Common myeloid progenitor, CD34-positive (primary cell): Measurements from ENCODE around the gene SLC41A1.

Experiments used
- CTCF ChIA-PET: fragments of 350-600 bp; sonication (Branson Sonifier 250); formaldehyde crosslinking; loops from one replicate; lab custom pipeline; 2021; ENCODE audit warnings: antibody characterized with exemption; lab: Charles Lee
- POLR2A ChIA-PET: fragments of 350-600 bp; sonication (Branson Sonifier 250); formaldehyde crosslinking; loops from one replicate; lab custom pipeline; 2021; ENCODE audit warnings: antibody characterized with exemption; lab: Charles Lee
- DNase-seq, 3 donors: peaks; one replicate each; pipeline versions ENCODE4 v3.0.0 to v3.0.0-alpha.2; 2013
- H3K27ac ChIP-seq, 2 experiments: 1 replicate in 1 of 2; 2 replicates in 1 of 2; pipeline ENCODE4 v1.7.0; 2013; ENCODE audit warnings: inconsistent platforms in 2 of 2, low read length in 2 of 2, mild to moderate bottlenecking in 2 of 2, low read depth in 1 of 2, moderate library complexity in 1 of 2; ENCODE audit not compliant: severe bottlenecking in 2 of 2, insufficient read depth in 1 of 2, poor library complexity in 1 of 2
- H3K27me3 ChIP-seq, 5 experiments: replicated peaks in 2 of 5; 1 replicate in 3 of 5; 2 replicates in 2 of 5; pipeline versions ENCODE4 v1.6.1 to v1.7.0; 2013; ENCODE audit warnings: low read length in 4 of 5, mild to moderate bottlenecking in 2 of 5, moderate library complexity in 2 of 5, inconsistent platforms in 1 of 5; ENCODE audit not compliant: insufficient read depth in 5 of 5, control insufficient read depth in 4 of 5
- H3K36me3 ChIP-seq, 4 experiments: 1 replicate in 2 of 4; 2 replicates in 2 of 4; pipeline versions ENCODE4 v1.6.1 to v1.7.0; 2013; ENCODE audit warnings: low read length in 3 of 4, control low read depth in 1 of 4, mild to moderate bottlenecking in 1 of 4; ENCODE audit not compliant: control insufficient read depth in 4 of 4, insufficient read depth in 4 of 4
- H3K4me1 ChIP-seq, 4 experiments: 1 replicate in 3 of 4; 2 replicates in 1 of 4; pipeline versions ENCODE4 v1.6.1 to v1.7.1; 2013; ENCODE audit warnings: low read length in 3 of 4, mild to moderate bottlenecking in 3 of 4, control low read depth in 1 of 4, inconsistent platforms in 1 of 4, moderate library complexity in 1 of 4; ENCODE audit not compliant: control insufficient read depth in 4 of 4, insufficient read depth in 4 of 4; ENCODE audit errors: control extremely low read depth in 1 of 4
- H3K4me3 ChIP-seq, 7 experiments: 1 replicate in 4 of 7; 2 replicates in 3 of 7; pipeline versions ENCODE4 v1.5.1 to v1.7.0; 2013; ENCODE audit warnings: mild to moderate bottlenecking in 7 of 7, low read length in 6 of 7, moderate library complexity in 6 of 7, inconsistent platforms in 2 of 7, low read depth in 2 of 7, control low read depth in 1 of 7; ENCODE audit not compliant: insufficient read depth in 4 of 7, control insufficient read depth in 1 of 7; ENCODE audit errors: extremely low read depth in 1 of 7
- H3K9me3 ChIP-seq, 5 experiments: 1 replicate in 4 of 5; 2 replicates in 1 of 5; pipeline versions ENCODE4 v1.6.1 to v1.7.1; 2013; ENCODE audit warnings: low read length in 4 of 5, mild to moderate bottlenecking in 2 of 5, inconsistent platforms in 1 of 5, low read depth in 1 of 5, moderate library complexity in 1 of 5; ENCODE audit not compliant: control insufficient read depth in 4 of 5, insufficient read depth in 2 of 5; ENCODE audit errors: control extremely low read depth in 1 of 5
- WGBS: methylation state at CpG from one replicate; pipeline ENCODE4 v1.1.5; 2013; ENCODE audit not compliant: insufficient coverage; 5-methylcytosine and 5-hydroxymethylcytosine counted together

SLC41A1 gene

DNA sequence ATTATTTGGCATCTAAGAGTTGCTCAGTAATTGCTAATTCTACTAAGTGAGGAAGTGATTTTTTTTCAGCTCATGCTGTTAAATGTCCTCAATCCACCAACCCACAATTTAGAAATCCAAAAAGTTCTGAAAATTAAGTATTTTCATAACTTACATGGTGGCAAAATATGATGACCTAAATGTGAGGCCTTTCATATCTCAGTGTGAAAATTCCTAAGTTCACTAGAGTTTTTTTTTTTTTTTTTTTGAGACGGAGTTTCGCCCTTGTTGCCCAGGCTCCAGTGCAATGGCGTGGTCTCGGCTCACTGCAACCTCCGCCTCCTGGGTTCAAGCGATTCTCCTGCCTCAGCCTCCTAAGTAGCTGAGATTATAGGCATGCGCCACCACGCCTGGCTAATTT is 68.6 kb downstream of the SLC41A1 start:
- CTCF ChIA-PET, result interaction anchor here (0.7 to 3.1 kb wide), 4 partner anchors 11 to 233 kb away, joined by 3 to 9 read pairs (median 6); no protein-coding TSS in a partner anchor
- no CpG with 5 or more reads among the region's 8 CpGs for WGBS
- POLR2A ChIA-PET, result no interaction called here
- no peaks in the 10 kb centered on the region for H3K9me3 ChIP-seq
- DNase-seq, result no peak
- H3K27me3 ChIP-seq, result no peaks in the 10 kb centered on the region
- no peak overlapping the region for H3K4me3 ChIP-seq
- peaks cover 9 to 37% (median 21%) of the 10 kb centered on the region in 4 experiments for H3K4me1 ChIP-seq
- no peak overlapping the region for H3K27ac ChIP-seq
- peaks cover 2 to 31% (median 3%) of the 10 kb centered on the region in 4 experiments for H3K36me3 ChIP-seq

GRCh38 chr1:205743977-205744376 is 69.0 kb downstream of the SLC41A1 start:
- Histone ChIP-seq H3K27me3 (no peaks in the 10 kb centered on the region), H3K4me1 (peaks cover 9 to 37% (median 21%) of the 10 kb centered on the region in 4 experiments), H3K27ac (no peak overlapping the region), H3K9me3 (no peaks in the 10 kb centered on the region), H3K36me3 (peaks cover 2 to 33% (median 4%) of the 10 kb centered on the region in 4 experiments), H3K4me3 (no peak overlapping the region)
- CTCF ChIA-PET, result interaction anchor here (1.7 kb wide), 1 partner anchor 11 kb away, joined by 4 read pairs; no protein-coding TSS in a partner anchor
- POLR2A ChIA-PET, result no interaction called here
- DNase-seq, result no peak
- 83% methylated on average over 4 of the region's 4 CpGs for WGBS

GRCh38 chr1:205741681-205742080 is 71.3 kb downstream of the SLC41A1 start:
- no peaks in the 10 kb centered on the region for H3K27me3 ChIP-seq
- WGBS, result 38% methylated on average over 1 of the region's 1 CpG
- POLR2A ChIA-PET, result no interaction called here
- no peak overlapping the region for H3K27ac ChIP-seq
- DNase-seq, result no peak
- H3K4me1 ChIP-seq, result peaks cover 0 to 18% (median 5%) of the 10 kb centered on the region in 4 experiments
- peaks cover 5 to 27% (median 7%) of the 10 kb centered on the region in 4 experiments for H3K36me3 ChIP-seq
- no peak overlapping the region for H3K4me3 ChIP-seq
- CTCF ChIA-PET, result interaction anchor here (1.0 to 6.7 kb wide), 6 partner anchors 11 to 83 kb away, joined by 3 to 39 read pairs (median 4); no protein-coding TSS in a partner anchor
- no peaks in the 10 kb centered on the region for H3K9me3 ChIP-seq

DNA sequence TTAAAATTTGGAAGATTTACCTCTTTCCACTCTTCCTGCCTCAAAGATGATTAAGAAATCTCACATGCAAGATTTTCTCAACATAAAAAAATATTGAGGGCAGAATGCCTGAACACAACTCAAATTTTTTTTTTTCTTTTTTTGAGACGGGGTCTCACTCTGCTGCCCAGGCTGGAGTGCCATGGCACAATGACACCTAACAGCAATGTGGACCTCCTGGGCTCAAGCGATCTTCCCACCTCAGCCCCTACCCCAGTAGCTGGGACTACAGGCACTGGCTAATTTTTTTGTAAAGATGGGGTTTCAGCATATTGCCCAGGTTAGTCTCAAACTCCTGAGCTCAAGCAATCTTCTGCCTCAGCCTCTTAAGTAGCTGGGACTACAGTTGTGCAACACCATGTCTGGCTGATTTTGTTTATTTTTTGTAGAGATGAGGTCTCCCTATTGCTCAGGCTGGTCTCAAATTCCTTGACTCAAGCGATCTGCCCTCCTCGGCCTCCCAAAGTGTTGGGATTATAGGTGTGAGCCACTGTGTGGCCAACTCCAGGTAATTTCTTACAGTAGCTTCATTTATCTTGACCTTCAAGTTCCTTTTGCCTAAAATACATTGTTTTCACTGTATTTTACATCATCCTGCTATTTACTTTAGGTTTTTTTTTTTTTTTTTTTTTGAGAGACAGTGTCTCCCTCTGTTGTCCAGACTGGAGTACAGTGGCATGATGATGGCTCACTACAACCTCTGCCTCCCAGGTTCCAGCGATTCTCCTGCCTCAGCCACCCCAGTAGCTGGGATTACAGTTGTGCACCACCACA is 73.4 kb downstream of the SLC41A1 start:
- POLR2A ChIA-PET, result interaction anchor here (0.6 to 1.0 kb wide), 2 partner anchors 18 to 21 kb away, joined by 3 to 5 read pairs; no protein-coding TSS in a partner anchor
- peak in 1 of 3 donors; percentile 17 for DNase-seq
- CTCF ChIA-PET, result interaction anchor here (0.9 to 6.7 kb wide), 11 partner anchors 8 to 148 kb away, joined by 3 to 39 read pairs (median 4); no protein-coding TSS in a partner anchor
- Histone ChIP-seq H3K4me1 (peaks cover 0 to 12% (median 4%) of the 10 kb centered on the region in 4 experiments), H3K4me3 (no peak overlapping the region), H3K36me3 (peaks cover 8 to 34% (median 9%) of the 10 kb centered on the region in 4 experiments), H3K27me3 (no peaks in the 10 kb centered on the region), H3K9me3 (no peaks in the 10 kb centered on the region), H3K27ac (no peak overlapping the region)
- WGBS, result 100% methylated on average over 1 of the region's 5 CpGs
